Fibroblast of villous mesenchyme (primary cell): ENCODE data around the gene DPYD. TPM values are rescaled to one million over a fixed set of nuclear protein-coding genes. Genes with fewer than 3 reads are reported as not detected.
A peak's percentile ranks its signal among the peaks of the same experiment; 100 is the strongest.

ENCODE experiments used
- DNase-seq: peaks from one replicate; pipeline ENCODE4 v3.0.0-alpha.2; 2010; ENCODE audit warnings: low read depth
- H3K4me3 ChIP-seq: 2 replicates; pipeline ENCODE4 v1.5.1; 2011; ENCODE audit warnings: low read depth, mild to moderate bottlenecking, low read length
- CTCF ChIP-seq: IDR thresholded peaks from 2 replicates; pipeline ENCODE4 v1.5.1; 2012; ENCODE audit warnings: low read depth, mild to moderate bottlenecking, low read length; ENCODE audit not compliant: insufficient read depth
- total RNA-seq: library from RNA; depleted of rRNA; stranded (reverse); fragments of >200 nt; gene quantifications from 2 replicates; pipeline ENCODE4 v1.2.3, GENCODE V29; 2012

Gene DPYD
- total RNA-seq, 1 donor, result 48.4 TPM

- no peak overlapping the region for H3K4me3 ChIP-seq
- no peak for TF ChIP-seq CTCF
These were observed 537.0 kb downstream of the DPYD start for GRCh38 chr1:97383797-97384196.

GRCh38 chr1:97382206-97382605, 538.6 kb downstream of the DPYD start:
- TF ChIP-seq CTCF, result no peak
- DNase-seq, result no peak
- no peak overlapping the region for H3K4me3 ChIP-seq

More at GRCh38 chr1:97383797-97384196, 537.0 kb downstream of the DPYD start:
- no peak for DNase-seq

GRCh38 chr1:97379387-97380075, 541.3 kb downstream of the DPYD start:
- no peak overlapping the region for H3K4me3 ChIP-seq
- TF ChIP-seq CTCF, result no peak

GRCh38 chr1:97378596-97378995, 542.2 kb downstream of the DPYD start:
- no peak overlapping the region for H3K4me3 ChIP-seq
- TF ChIP-seq CTCF, result no peak
- no peak for DNase-seq

More at GRCh38 chr1:97379387-97380075, 541.3 kb downstream of the DPYD start:
- peak; percentile 11 for DNase-seq

GRCh38 chr1:97377432-97378034, 543.3 kb downstream of the DPYD start:
- TF ChIP-seq CTCF, result no peak
- H3K4me3 ChIP-seq, result no peak overlapping the region
- no peak for DNase-seq

GRCh38 chr1:97373000-97373399, 547.8 kb downstream of the DPYD start:
- H3K4me3 ChIP-seq, result no peak overlapping the region
- no peak for DNase-seq
- no peak for TF ChIP-seq CTCF
